ENCODE results near the gene BRD1.

The BRD1 gene

GRCh38 chr22:49803134-49803533 is 24.5 kb downstream of the BRD1 start:
- TF ChIP-seq CTCF (IDR thresholded peaks at IDR 0.05; ENCODE audit: insufficient read depth, low read length, poor library complexity, severe bottlenecking): no peak
- H3K36me3 ChIP-seq (ENCODE audit: control insufficient read depth, insufficient read depth, low read length): peaks cover 19% of the 10 kb centered on the region
- DNase-seq (ENCODE audit: extremely low read depth, insufficient read length): no peak

GRCh38 chr22:49801391-49802060 is 26.1 kb downstream of the BRD1 start:
- Histone ChIP-seq H3K27me3 (replicated peaks; ENCODE audit: control insufficient read depth, insufficient read depth, low read length) (no peaks in the 10 kb centered on the region), H3K36me3 (ENCODE audit: control insufficient read depth, insufficient read depth, low read length) (peaks cover 27% of the 10 kb centered on the region), H3K4me3 (replicated peaks; ENCODE audit: low read depth, low read length) (no peak overlapping the region)
- DNase-seq (ENCODE audit: extremely low read depth, insufficient read length): no peak
- no peak for TF ChIP-seq CTCF (IDR thresholded peaks at IDR 0.05; ENCODE audit: insufficient read depth, low read length, poor library complexity, severe bottlenecking)

More at GRCh38 chr22:49803134-49803533, 24.5 kb downstream of the BRD1 start:
- Histone ChIP-seq H3K27me3 (replicated peaks; ENCODE audit: control insufficient read depth, insufficient read depth, low read length) (no peaks in the 10 kb centered on the region), H3K4me3 (replicated peaks; ENCODE audit: low read depth, low read length) (no peak overlapping the region)

DNA sequence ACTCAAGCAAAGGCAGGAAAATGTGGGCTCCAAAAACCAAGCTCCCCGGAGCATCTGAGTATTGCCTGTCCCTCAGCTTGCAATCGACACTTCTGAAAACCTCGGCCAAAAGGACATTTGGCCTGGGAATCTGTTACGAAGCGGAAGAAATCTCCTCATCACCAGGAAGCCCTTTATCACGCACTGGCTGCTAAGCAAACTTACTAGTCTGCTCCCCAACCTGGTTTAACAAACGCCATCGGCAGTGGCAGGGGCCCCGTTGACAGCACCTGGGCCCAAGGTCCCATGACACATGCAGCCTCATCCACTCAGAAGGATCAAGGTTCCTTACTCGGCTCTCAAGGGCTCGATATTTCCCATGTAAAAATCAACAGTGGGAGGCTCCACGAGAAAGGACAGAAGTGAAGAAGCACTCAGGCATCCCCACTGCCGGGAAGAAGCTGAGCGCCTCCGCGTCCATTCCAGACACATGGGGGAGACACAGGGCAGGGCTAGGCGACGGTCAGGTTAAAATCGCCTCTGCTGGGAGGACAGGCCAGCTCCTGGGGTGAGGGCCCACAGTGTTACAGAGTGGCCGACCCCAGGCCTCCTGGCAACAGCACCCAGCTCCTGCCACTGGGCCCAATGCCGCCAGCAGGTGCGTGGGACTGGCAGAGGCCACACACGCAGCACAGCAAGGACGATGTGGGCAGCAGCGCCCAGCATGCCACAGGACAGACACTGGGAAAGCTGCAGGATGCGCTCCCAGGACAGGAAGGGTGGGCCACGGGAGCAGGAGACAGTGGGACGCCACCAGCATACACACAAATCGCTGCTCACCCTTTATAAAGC is 27.1 kb downstream of the BRD1 start:
- DNase-seq (ENCODE audit: extremely low read depth, insufficient read length): no peak
- TF ChIP-seq CTCF (IDR thresholded peaks at IDR 0.05; ENCODE audit: insufficient read depth, low read length, poor library complexity, severe bottlenecking): no peak
- H3K27me3 ChIP-seq (replicated peaks; ENCODE audit: control insufficient read depth, insufficient read depth, low read length): no peaks in the 10 kb centered on the region
- H3K36me3 ChIP-seq (ENCODE audit: control insufficient read depth, insufficient read depth, low read length): peaks cover 28% of the 10 kb centered on the region
- no peak overlapping the region for H3K4me3 ChIP-seq (replicated peaks; ENCODE audit: low read depth, low read length)

DNA sequence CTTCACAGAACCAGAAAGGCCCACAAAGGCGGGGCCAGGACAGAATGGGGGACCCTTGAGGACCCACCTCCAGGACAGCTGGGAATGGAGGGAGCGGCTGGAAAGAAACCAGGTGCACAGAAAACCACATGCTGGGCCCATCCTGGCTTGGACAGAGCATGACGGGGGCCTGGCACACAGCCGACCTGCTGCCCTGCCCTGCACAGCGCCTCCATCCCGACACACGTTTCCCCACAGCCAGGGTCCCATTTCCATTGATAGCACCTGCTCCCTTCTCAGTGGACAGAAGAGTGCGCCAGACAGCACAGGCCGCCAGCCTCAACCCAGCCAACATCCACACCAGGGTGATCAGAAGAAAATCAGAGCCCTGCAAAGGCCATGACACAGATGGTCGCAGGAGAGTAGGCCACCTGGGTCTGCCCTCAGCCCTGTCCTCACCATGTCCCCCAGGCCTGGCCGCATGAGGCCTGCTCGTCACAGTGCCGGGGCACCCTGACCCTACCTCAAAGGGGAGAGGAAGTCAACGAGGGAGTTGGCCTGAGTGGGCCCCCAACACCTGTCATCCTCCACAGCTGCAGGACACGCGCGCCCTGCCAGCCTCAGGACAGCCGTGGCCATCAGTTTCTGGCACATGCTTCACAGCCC is 28.1 kb downstream of the BRD1 start:
- H3K36me3 ChIP-seq (ENCODE audit: control insufficient read depth, insufficient read depth, low read length): peaks cover 31% of the 10 kb centered on the region
- no peak for DNase-seq (ENCODE audit: extremely low read depth, insufficient read length)
- no peak overlapping the region for H3K4me3 ChIP-seq (replicated peaks; ENCODE audit: low read depth, low read length)
- H3K27me3 ChIP-seq (replicated peaks; ENCODE audit: control insufficient read depth, insufficient read depth, low read length): no peaks in the 10 kb centered on the region
- no peak for TF ChIP-seq CTCF (IDR thresholded peaks at IDR 0.05; ENCODE audit: insufficient read depth, low read length, poor library complexity, severe bottlenecking)

DNA sequence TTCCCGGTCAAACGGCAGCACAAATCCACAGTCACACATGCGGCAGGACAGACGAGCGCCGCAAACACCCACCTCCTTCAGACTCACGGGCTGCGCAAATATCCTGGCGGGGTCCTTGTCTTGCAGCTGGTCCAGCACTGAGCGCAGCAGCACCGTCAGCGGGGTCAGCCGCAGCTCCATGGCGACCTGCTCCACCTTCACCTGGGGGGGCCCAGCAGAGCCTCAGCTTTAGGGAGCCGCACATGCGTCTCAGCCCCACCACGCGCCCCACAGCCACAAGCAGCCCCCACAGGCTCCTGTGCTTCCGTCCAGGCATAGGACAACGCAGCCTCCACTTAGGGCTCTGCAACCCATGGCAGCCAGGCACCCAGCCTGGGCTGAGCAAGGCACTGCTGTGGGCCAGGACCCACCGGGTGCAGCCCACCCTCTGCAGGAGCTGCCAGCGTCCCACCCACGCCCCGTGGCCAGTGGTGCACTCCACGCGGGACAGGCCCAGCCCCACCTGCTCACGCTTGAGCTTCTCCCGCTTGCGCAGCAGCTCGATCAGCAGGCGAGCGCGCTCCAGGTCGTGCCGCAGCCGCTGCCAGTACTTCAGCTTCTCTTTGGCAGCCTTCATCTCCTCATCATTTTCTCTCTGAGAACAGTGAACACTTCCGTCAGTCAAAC is 29.1 kb downstream of the BRD1 start:
- H3K36me3 ChIP-seq (ENCODE audit: control insufficient read depth, insufficient read depth, low read length): peaks cover 36% of the 10 kb centered on the region
- TF ChIP-seq CTCF (IDR thresholded peaks at IDR 0.05; ENCODE audit: insufficient read depth, low read length, poor library complexity, severe bottlenecking): no peak

More for the DNA sequence above, 29.1 kb downstream of the BRD1 start:
- H3K27me3 ChIP-seq (replicated peaks; ENCODE audit: control insufficient read depth, insufficient read depth, low read length): no peaks in the 10 kb centered on the region
- H3K4me3 ChIP-seq (replicated peaks; ENCODE audit: low read depth, low read length): no peak overlapping the region
- no peak for DNase-seq (ENCODE audit: extremely low read depth, insufficient read length)
